Stimulated activated CD8-positive, alpha-beta memory T cell treated with anti-CD3 and anti-CD28 coated beads, Interleukin-15, amount 100 ng/mL, for 4 hours (primary cell): ENCODE data around the gene KRTAP10-2.
"Not testable (repeated sequence)": the region's sequence is repeated elsewhere in the genome, so short reads cannot be mapped to it uniquely, and the experiment has no call there.

Experiments used
- DNase-seq, 2 donors: peaks; one replicate each; pipeline ENCODE4 v3.0.0-alpha.2; 2020; ENCODE audit warnings: low read depth in 2 of 2

KRTAP10-2 gene

GRCh38 chr21:44513389-44514217 is 37.7 kb downstream of the KRTAP10-2 start:
- no peak for DNase-seq

GRCh38 chr21:44512496-44513388 is 38.6 kb downstream of the KRTAP10-2 start:
- DNase-seq, result no peak

- no peak for DNase-seq
These were observed 39.4 kb downstream of the KRTAP10-2 start for GRCh38 chr21:44511938-44512275.

- DNase-seq, result no peak
These were observed 39.9 kb downstream of the KRTAP10-2 start for GRCh38 chr21:44511219-44511937.

DNA sequence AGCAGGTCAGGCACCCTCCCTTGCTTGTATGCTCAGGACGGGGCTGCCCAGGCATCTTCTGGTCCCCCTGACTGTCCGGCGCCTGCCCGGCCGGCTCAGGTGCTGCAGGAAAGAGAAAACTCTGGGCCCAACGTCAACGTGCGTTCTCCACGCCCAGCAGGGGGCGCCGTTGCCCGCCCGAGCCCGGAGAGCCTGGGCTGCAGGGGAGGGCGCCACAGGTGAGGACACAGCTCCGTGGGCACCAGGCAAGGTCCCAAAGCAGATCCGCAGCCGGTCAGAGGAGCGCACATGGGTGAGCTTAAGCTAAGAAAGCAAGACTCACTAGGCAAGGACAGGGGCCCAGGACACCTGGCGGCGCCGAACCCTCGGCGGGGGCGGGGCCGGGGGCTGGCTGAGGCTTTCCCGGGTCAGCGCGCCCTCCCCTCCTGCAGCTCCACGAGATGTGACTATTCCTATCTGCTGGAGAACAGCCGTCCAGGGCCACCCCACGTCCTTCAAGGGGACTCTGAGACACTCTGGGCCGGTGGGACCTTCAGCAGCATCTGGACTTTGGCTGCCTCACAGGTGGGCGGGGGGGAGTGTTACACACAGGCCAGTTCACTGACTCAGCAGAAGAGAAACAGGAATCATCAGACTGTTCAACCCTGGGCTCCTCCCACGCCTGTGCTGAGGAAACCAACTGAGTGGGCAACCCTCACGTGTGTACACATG is 40.6 kb downstream of the KRTAP10-2 start:
- DNase-seq, result peak; percentile 38 to 49

- no peak for DNase-seq
These were observed 41.2 kb downstream of the KRTAP10-2 start for GRCh38 chr21:44510109-44510507.

DNA sequence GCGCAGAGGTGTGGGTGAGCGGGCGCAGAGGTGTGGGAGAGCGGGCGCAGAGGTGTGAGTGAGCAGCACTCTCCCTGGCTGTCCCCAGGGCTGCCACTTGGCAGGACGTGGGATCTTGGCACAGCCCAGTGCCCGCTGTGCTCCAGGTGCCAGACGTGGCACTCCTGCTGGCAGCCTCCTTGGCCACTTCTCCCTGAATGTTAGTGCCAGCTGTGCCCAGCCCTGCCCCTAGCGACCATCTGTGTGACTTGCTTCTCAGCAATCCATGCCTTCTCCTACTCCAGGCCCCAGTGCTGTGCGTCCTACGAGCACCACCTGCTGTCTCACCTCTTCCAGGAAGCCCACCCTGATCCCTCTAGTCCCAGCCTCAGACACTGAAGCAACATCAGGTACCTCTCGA is 41.8 kb downstream of the KRTAP10-2 start:
- DNase-seq, result no peak

DNA sequence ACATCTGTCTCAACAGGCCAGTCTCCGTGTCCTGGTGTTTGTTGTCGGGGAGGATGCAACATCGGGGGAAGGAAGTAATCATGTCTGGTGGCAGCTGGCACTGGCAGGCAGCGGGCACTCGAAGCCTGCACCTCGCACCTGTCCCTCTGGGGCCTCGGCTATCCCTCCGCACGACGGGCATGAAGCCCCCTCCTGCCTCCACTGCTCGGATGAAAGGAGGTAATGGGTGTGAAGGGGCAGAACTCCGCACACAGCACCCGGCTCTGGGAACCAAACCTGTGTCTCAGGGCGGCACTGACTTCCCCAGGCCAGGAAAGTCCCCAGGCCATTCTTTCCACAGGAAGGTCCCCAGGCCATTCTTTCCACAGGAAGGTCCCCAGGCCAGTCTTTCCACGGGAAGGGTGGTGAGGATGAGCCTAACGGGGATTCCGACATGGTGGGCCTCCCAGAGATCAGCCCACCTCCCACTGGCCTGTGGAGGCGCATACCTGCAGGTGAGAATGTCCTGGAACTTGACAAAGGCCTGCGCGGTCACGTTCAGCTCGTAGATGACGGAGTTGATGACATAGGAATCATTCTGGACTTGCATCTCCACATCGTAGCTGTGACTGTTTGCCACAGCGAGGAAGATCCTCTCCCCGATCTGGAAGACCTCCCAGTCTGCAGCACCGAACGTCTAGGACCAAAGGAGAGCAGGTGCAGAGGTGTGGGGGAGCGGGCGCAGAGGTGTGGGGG is 42.4 kb downstream of the KRTAP10-2 start:
- DNase-seq, result no peak

DNA sequence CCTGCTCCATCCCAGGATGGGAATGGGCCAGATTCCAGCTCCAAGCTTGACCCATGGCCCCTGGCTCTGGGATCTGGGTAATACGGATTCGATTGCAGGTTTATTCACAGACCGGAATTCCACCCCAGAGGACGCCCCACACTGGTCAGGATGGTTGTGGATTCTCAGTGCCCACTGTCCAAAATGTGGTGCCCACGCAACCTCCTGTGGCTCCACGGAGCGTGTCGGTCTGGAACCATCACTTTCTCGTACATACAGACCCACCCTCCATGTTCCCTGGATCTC is 42.9 kb downstream of the KRTAP10-2 start:
- no peak for DNase-seq

DNA sequence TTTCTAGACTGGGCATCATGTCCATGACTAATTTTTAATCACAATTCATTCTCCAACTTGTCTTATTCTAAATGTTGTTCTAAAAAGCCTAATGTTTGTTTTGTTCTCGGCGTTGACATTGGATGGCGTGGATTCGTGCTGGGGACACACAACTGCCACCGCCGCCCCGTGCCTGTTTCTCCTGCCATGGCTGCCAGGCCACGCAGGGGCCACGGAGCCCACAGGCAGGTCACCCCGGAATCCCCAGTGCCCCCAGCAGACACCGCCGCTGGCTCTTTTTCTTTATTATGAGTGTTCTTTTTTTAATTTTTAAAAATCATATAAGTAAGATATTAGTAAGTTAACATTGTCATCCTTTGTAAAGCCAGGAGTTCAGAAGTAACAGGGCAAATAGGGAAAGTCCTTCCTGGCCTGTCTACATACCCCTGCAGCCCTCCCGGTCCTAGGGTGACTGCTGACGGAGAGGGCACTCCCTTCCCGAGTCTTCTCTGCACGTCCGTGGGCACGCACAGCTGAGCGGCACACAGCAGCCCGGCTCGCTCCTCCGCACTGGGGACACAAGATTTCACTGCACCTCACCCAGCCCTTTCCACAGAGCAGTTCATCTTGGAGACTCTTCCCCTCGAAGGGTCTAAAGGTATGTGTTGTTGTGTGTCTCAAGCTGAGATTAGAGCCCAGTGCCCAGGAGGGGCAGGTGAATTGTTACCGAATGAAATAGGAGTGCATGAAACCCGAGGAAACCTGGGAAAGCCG is 43.5 kb downstream of the KRTAP10-2 start:
- DNase-seq, result no peak

DNA sequence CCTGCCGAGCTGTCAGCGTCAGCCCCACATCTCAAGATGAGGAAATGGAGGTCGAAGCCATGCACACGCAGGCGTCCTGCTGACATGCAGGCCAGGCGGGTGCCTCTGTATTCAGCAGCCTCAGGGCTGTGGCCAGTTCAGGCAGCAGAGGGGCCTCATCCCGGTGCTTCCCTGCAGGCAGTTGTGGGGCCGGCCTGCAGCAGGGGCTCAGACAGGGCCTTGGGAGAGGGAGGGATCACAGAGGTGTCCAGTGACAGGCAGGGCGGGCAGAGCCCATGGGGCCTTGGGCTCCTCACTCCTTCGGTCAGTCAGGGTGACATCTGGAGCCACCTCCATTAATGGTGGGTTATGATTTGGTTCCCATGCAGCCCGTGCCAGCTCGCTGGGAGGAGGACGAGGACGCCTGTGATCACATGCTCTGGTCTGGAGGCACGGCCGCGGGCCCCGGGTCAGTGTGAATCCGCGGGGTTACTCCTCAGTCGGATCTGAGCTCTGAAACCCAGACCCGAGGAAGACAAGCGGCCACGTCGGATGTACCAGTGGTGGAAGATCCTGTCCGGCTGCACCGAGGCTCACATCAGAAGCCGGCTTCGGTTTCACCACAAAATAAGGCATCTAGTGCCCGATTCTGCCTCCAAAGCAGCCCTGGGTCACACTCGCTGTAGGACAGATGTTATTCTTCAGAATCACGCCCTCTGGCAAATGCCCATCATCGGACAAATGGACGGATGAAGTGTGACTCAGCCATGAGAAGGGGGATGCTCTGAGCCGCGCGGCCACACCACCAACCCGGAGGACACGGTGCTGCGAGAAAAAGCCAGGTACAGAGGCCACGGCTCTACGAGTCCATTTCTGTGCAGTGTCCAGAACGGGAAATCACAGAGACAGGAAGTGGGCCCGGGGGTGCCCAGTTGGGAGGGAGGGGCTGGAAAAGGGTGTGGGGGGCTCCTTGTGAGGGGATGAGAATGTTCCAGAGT is 44.7 kb downstream of the KRTAP10-2 start:
- no peak for DNase-seq

DNA sequence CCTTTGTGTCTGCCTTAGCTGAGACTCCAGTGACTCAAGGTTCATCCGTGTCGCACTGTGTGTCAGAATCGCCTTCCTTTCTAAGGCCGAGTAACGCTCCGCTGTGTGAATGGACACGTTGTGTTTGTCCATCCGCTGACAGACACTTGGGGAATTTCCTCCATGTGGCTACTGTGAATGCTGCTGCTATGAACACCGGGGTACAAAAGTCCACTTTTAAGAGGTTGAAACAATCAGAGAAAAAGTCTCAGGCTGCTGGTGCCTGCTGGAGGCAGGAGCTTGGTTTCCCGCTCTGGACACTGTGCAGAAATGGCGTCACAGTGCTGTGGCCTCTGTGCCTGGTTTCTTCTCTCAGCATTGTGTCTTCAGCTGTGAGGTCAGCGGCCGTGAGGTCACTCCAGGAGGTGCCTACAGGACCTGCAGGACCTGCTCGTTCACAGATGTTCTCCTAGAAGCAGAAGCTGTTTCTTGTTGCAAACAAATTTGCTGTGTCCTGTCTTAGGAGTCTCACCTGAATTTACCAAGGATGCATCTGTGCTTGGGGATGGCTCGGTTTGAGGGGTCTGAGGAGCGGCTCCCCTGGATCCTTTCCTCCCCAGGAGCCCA is 45.5 kb downstream of the KRTAP10-2 start:
- DNase-seq, result no peak

DNA sequence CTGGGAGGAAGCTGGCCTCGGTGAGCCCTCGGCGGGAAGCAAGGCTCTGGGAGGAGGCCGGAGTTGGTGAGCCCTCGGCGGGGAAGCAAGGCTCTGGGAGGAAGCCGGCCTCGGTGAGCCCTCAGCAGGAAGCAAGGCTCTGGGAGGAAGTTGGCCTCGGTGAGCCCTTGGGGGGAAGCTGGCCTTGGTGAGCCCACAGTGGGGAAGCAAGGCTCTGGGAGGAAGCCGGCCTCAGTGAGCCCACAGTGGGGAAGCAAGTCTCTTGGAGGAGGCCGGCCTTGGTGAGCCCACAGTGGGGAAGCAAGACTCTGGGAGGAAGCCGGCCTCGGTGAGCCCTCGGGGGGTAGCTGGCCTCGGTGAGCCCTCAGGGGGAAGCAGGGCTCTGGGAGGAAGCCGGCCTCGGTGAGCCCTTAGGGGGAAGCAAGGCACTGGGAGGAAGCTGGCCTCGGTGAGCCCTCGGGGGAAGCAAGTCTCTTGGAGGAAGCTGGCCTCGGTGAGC is 47.4 kb downstream of the KRTAP10-2 start:
- no peak for DNase-seq

GRCh38 chr21:44503006-44503889 is 48.1 kb downstream of the KRTAP10-2 start:
- not testable (repeated sequence) for DNase-seq

DNA sequence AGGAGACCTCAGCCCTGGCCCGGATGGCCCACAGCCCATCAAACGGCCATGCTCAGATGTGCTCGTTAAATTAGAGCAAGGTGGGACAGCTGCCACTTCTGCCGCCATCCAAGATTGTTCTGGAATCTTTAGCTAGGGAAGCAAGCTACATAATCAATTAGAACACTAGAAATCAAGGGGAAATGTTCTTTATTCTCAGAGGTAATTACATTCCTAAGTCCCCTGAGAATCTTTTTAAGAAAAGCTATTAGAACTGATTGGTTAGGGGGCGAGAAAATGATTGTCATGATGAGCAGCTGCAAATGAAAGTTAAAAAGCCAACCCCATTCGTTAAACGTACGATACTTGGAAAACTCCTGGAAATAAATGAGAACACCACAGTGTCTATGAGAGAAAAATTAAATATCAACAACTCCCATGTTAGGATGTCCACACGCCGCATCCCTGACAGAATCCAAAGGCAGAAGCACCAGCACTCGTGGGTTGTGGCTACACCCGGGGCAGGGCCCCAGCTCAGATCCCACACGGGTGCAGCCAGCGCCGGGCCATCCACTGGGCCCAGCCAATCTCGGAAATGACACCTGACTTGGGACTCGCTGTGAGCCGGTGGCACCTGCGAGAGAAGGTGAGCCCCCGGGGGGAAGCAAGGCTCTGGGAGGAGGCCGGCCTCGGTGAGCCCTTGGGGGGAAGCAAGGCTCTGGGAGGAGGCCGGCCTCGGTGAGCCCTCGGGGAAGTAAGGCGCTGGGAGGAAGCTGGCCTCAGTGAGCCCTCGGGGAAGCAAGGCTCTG is 48.9 kb downstream of the KRTAP10-2 start:
- no peak for DNase-seq
